Endothelial cell of umbilical vein (primary cell): ENCODE data around the gene CHST14. TPM values are rescaled to one million over a fixed set of nuclear protein-coding genes. Genes with fewer than 3 reads are reported as not detected.

ENCODE experiments used
- BruUV-seq: library from RNA; stranded (reverse); fragments of 400-500 nt; replicated peaks from 2 replicates; lab custom pipeline; 2021; lab: Mats Ljungman, UMichigan
- CTCF ChIA-PET: fragments of 300-600, 350-600 bp; sonication (Branson Sonifier 250); formaldehyde crosslinking; loops from one replicate; lab custom pipeline; 2021; ENCODE audit warnings: antibody characterized with exemption, inconsistent platforms; lab: Charles Lee
- POLR2A ChIA-PET: fragments of 300-600, 350-600 bp; sonication (Branson Sonifier 250); formaldehyde crosslinking; loops from one replicate; lab custom pipeline; 2021; ENCODE audit warnings: antibody characterized with exemption, inconsistent platforms; lab: Charles Lee
- DNase-seq: peaks from one replicate; pipeline ENCODE4 v3.0.0-alpha.2; 2011; ENCODE audit warnings: low read depth, low spot score
- FAIRE-seq: peaks from 2 replicates; lab custom pipeline; 2011; peaks lifted over from hg19 to GRCh38; lab: Jason Lieb, UNC
- H2AFZ ChIP-seq: 2 replicates; pipeline ENCODE4 v1.6.0; 2012; ENCODE audit warnings: low read depth, low read length, control low read depth, inconsistent platforms
- H3K27ac ChIP-seq: 2 replicates; pipeline ENCODE4 v1.5.1; 2011; ENCODE audit warnings: low read depth, mild to moderate bottlenecking, control low read depth, low read length, moderate library complexity; ENCODE audit not compliant: insufficient read depth
- H3K27me3 ChIP-seq, 2 experiments: 2 replicates each; pipeline versions ENCODE4 v1.6.0 to v1.6.1; 2011; ENCODE audit warnings: low read length in 2 of 2, mixed read lengths in 1 of 2; ENCODE audit not compliant: control insufficient read depth in 2 of 2, insufficient read depth in 2 of 2
- H3K36me3 ChIP-seq, 2 experiments: 2 replicates in 1 of 2; 3 replicates in 1 of 2; pipeline ENCODE4 v1.5.1; 2011; ENCODE audit warnings: low read length in 2 of 2, mild to moderate bottlenecking in 1 of 2, moderate library complexity in 1 of 2; ENCODE audit not compliant: control insufficient read depth in 2 of 2, insufficient read depth in 2 of 2; ENCODE audit errors: extremely low read depth in 1 of 2
- H3K4me1 ChIP-seq: 3 replicates; pipeline ENCODE4 v1.5.1; 2011; ENCODE audit warnings: mild to moderate bottlenecking, low read length; ENCODE audit not compliant: control insufficient read depth, insufficient read depth; ENCODE audit errors: extremely low read depth
- H3K4me2 ChIP-seq: 2 replicates; pipeline ENCODE4 v1.6.1; 2011; ENCODE audit warnings: low read length, control low read depth, mixed read lengths; ENCODE audit not compliant: insufficient read depth
- H3K4me3 ChIP-seq, 3 experiments: fragments of 200-600 bp in 1 of 3; sonication (generic), shearing (Covaris generic) in 1 of 3; replicated peaks in 1 of 3; 2 replicates each; pipeline ENCODE4 v1.5.1; 2011 to 2016; ENCODE audit warnings: control low read depth in 3 of 3, low read length in 3 of 3, mild to moderate bottlenecking in 2 of 3, inconsistent platforms in 1 of 3, low read depth in 1 of 3, moderate library complexity in 1 of 3; ENCODE audit not compliant: insufficient read depth in 1 of 3
- H3K79me2 ChIP-seq: 2 replicates; pipeline ENCODE4 v1.6.0; 2012; ENCODE audit warnings: low read length, inconsistent platforms; ENCODE audit not compliant: control insufficient read depth, insufficient read depth
- H3K9ac ChIP-seq: replicated peaks from 2 replicates; pipeline ENCODE3; 2011; ENCODE audit warnings: low read length, control low read depth; ENCODE audit not compliant: insufficient read depth; ENCODE audit errors: extremely low read depth
- H3K9me1 ChIP-seq: replicated peaks from 3 replicates; pipeline ENCODE4 v1.6.0; 2011; ENCODE audit warnings: mild to moderate bottlenecking, low read length; ENCODE audit not compliant: control insufficient read depth, insufficient read depth; ENCODE audit errors: extremely low read depth
- H3K9me3 ChIP-seq: replicated peaks from 2 replicates; pipeline ENCODE4 v1.5.1; 2012; ENCODE audit warnings: low read length, inconsistent platforms; ENCODE audit not compliant: control insufficient read depth, insufficient read depth
- H4K20me1 ChIP-seq: replicated peaks from 2 replicates; pipeline ENCODE3; 2011; ENCODE audit warnings: mild to moderate bottlenecking, low read length; ENCODE audit not compliant: control insufficient read depth, insufficient read depth; ENCODE audit errors: extremely low read depth
- CTCF ChIP-seq, 2 donors: IDR thresholded peaks; 1 replicate in 1 of 2; 2 replicates in 1 of 2; pipeline ENCODE4 v1.5.1; 2011; ENCODE audit warnings: low read length in 2 of 2, mild to moderate bottlenecking in 2 of 2, moderate library complexity in 2 of 2, control low read depth in 1 of 2, inconsistent platforms in 1 of 2, low read depth in 1 of 2; ENCODE audit not compliant: insufficient read depth in 1 of 2; ENCODE audit errors: extremely low read depth in 1 of 2
- EZH2 ChIP-seq: IDR thresholded peaks from 2 replicates; pipeline ENCODE4 v1.6.1; 2012; ENCODE audit warnings: borderline replicate concordance, low read depth, mild to moderate bottlenecking, moderate library complexity, low read length, inconsistent platforms; ENCODE audit not compliant: severe bottlenecking
- FOS ChIP-seq: IDR thresholded peaks from 2 replicates; pipeline ENCODE4 v1.6.1; 2011; ENCODE audit warnings: mild to moderate bottlenecking, low read length, moderate library complexity, borderline replicate concordance; ENCODE audit not compliant: insufficient read depth
- GATA2 ChIP-seq: IDR thresholded peaks from 2 replicates; pipeline ENCODE4 v1.7.0; 2011; ENCODE audit warnings: low read depth, mild to moderate bottlenecking, moderate library complexity, mixed read lengths, low read length; ENCODE audit not compliant: insufficient read length, insufficient read depth
- JUN ChIP-seq: IDR thresholded peaks from 2 replicates; pipeline ENCODE4 v1.6.1; 2011; ENCODE audit warnings: borderline replicate concordance, low read depth; ENCODE audit not compliant: insufficient read length, insufficient read depth
- MYC ChIP-seq: IDR thresholded peaks from one replicate; pipeline ENCODE4 v1.6.1; 2011; ENCODE audit warnings: mild to moderate bottlenecking, low read depth, low read length
- POLR2A ChIP-seq: IDR thresholded peaks from 2 replicates; pipeline ENCODE4 v1.6.1; 2012; ENCODE audit warnings: low read depth, mild to moderate bottlenecking, control low read depth, low read length
- POLR2AphosphoS5 ChIP-seq: IDR thresholded peaks from 2 replicates; pipeline ENCODE4 v1.6.1; 2012; ENCODE audit warnings: low read depth, mild to moderate bottlenecking, control low read depth, low read length, moderate library complexity; ENCODE audit not compliant: insufficient read depth
- dilution Hi-C: fragments of 300-500 bp; cut with MboI; formaldehyde crosslinking; loops from one replicate; pipeline ENCODE4 v1.15.0; 2019; ENCODE audit warnings: low sequenced_read_pairs; ENCODE audit not compliant: extremely low pct_ligation_motif_present
- intact Hi-C: fragments of 100-400 bp; cut with micrococcal nuclease; formaldehyde crosslinking; loops from one replicate; pipeline ENCODE4 v1.10.0; 2022
- polyA plus RNA-seq, 4 experiments: library from polyadenylated mRNA; depleted of rRNA in 3 of 4; stranded (reverse) in 3 of 4; unstranded in 1 of 4; fragments of >200 nt; gene quantifications; 2 replicates each; pipeline versions ENCODE4 v1.2.1 to v1.2.3, GENCODE V29; 2011 to 2012; ENCODE audit warnings: missing spikeins in 1 of 4
- total RNA-seq: library from RNA; stranded (reverse); gene quantifications from 2 replicates; pipeline ENCODE4 v1.2.3, GENCODE V29; 2021
- TF ChIP-seq, protein P1 (sequence below): IDR thresholded peaks from 2 replicates; pipeline ENCODE4 v1.6.1; 2011; ENCODE audit not compliant: insufficient read depth, insufficient read length

Gene CHST14
- total and polyA plus RNA-seq, 2 donors (not counting 3 experiments of a cell fraction or from before 2014, with no cell fraction given), result 35.1 to 49.2 TPM

DNA sequence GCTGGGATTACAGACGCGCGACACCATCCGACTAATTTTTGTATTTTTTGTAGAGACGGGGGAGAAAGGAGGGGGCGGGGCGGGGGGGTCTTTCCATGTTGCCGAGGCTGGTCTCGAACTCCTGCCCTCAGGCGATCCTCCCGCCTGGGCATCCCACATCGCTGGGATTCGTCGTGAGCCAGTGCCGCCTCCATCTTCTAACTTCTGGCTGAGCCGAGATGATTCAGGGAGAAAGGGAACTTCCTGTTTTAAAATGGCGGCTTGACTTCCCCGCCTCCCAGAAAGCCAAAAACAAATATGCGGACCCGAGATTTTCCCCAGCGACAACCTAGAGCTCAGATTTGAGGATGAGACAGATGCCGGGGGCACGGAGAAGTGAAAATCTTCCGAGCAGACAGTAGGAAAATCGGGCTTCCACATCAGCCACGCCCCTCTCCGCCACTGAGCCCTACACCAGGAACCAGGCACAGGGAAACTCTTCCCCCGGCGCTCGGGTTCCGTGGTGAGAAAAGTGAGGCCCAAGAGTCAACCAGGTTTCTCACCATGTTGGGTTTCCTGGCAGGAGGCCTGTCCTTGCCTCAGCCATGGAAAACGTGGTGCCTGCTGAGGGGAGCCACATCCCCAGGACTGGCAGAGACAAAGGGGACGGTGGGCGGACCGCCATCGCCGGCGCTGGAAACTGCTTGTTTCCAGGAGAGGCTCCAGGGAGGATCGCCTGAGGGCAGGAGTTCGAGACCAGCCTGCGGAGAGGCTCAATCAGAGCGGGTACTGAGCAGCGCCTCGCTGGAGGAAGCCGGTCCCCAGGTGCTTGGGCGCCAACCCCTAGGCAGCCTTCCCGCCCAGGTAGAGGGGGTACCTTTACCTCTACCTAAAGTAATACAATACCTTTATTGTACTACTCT, 18.7 kb downstream of the CHST14 start:
- H2AFZ ChIP-seq, result no peak overlapping the region
- no peak for DNase-seq
- H3K9me1 ChIP-seq, result no peaks in the 10 kb centered on the region
- no peaks in the 10 kb centered on the region for H3K4me1 ChIP-seq
- POLR2A ChIA-PET, result no interaction called here
- peaks cover 5 to 13% of the 10 kb centered on the region in 2 experiments for H3K27me3 ChIP-seq
- H4K20me1 ChIP-seq, result no peaks in the 10 kb centered on the region
- BruUV-seq, result no TSS peak
- TF ChIP-seq GATA2 (no peak), EZH2 (no peak), CTCF (IDR thresholded peaks at IDR 0.05; ENCODE audit: extremely low read depth in 1 of 2, insufficient read depth in 1 of 2, low read depth in 1 of 2, low read length in 2 of 2) (no peak), JUN (no peak), POLR2AphosphoS5 (no peak), FOS (no peak), MYC (no peak), POLR2A (no peak)
- TF ChIP-seq, protein P1, sequence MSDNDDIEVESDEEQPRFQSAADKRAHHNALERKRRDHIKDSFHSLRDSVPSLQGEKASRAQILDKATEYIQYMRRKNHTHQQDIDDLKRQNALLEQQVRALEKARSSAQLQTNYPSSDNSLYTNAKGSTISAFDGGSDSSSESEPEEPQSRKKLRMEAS, result no peak
- no peak overlapping the region for H3K4me2 ChIP-seq
- no peak overlapping the region for H3K27ac ChIP-seq
- H3K79me2 ChIP-seq, result no peaks in the 10 kb centered on the region
- dilution Hi-C loops (no loop called here), intact Hi-C loops (no loop called here)
- CTCF ChIA-PET, result interaction anchor here (0.6 kb wide), 1 partner anchor 100 kb away, joined by 3 read pairs; no protein-coding TSS in a partner anchor
- no peak overlapping the region for H3K9ac ChIP-seq
- no peaks in the 10 kb centered on the region for H3K36me3 ChIP-seq
- H3K4me3 ChIP-seq, result no peak overlapping the region
- H3K9me3 ChIP-seq, result no peaks in the 10 kb centered on the region
- FAIRE-seq, result no peak
